Measurements from ENCODE around the gene VWA3B. TPM values are rescaled to one million over a fixed set of nuclear protein-coding genes. Genes with fewer than 3 reads are reported as not detected.
"Not testable (repeated sequence)": the region's sequence is repeated elsewhere in the genome, so short reads cannot be mapped to it uniquely, and the experiment has no call there.

Gene VWA3B
- total RNA-seq, 2 experiments from 2014 or later, result not detected

DNA sequence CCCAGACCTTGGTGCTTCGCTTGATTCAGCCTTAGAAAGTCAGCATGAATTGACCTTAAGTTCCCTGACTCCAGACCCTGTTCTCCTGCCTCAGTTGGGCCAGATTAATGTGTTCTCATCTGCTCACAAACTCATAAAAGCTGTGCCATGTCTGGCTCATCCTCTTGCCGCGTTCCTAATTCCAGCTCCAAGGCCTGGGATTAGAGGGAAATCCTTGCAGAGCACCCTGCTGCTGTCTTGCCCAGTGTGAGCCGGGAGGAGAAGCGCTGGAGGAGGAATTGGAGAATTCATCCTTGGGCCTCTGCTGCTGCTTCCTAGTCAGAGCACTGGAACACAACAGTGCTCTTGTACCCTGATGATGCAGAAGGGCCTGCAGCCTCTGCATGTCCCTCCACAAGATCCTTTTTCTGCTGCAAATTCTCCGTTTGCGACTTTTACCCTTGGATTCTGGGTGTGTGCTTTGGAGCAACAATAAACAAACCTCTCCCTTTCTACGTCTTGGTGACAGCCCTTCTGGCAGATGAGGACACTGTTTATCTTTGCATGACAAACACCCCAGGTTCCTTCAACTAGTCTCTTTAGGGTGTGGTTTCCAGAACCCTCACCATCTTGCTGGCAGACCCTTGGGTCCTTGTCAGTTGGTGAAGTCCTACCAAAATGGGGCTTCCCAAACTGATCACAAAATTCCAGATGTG lies 212.4 kb downstream of the VWA3B start:
- CTCF ChIA-PET, result no interaction called here
- Mint-ChIP-seq H3K27me3 (ENCODE audit: low read depth) (peaks cover 11% of the 10 kb centered on the region), H3K4me3 (no peak overlapping the region), H3K27ac (no peak overlapping the region), H3K9me3 (ENCODE audit: insufficient read depth) (no peaks in the 10 kb centered on the region), H3K4me1 (ENCODE audit: low read depth) (no peaks in the 10 kb centered on the region), H3K36me3 (ENCODE audit: low read depth) (no peaks in the 10 kb centered on the region)
- POLR2A ChIA-PET, result no interaction called here
- ATAC-seq (no peak), DNase-seq (no peak)

DNA sequence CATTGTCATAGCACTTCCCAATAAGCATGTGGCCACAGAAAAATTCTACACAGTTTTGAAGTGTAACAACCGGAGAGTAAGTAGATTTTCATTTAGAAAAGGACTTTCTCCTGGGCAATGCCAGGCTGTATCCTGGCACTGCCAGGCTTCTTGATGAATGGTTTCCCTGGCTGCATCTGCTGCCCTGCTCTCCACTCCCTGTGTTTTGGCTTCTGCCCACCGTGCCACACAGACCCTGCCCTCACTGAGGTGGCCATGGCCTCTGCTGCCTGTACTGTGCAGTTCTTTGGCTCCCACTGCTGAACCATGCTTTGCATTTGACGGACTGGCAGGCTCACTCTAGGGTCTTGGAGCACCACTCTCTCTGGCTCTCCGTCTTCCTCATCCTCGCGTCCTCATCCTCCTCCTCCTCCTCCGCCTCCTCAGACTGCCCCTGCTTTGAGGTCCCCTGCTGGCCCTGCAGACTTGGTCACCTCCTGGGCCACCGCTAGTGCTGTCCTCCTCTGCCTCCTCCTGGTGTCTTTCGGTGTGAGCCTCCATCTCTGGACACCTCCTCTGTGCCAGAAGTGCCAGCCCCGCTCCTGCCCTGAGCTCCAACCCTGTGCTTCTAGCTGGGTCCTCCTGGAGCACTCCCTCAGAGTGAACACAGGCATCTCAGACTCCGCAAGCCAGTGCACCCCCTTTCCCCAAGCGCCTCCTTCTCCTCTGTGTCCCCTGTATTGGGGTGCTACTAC lies 213.3 kb downstream of the VWA3B start:
- Mint-ChIP-seq H3K27me3 (ENCODE audit: low read depth) (peaks cover 11% of the 10 kb centered on the region), H3K27ac (no peak overlapping the region), H3K9me3 (ENCODE audit: insufficient read depth) (no peaks in the 10 kb centered on the region), H3K4me1 (ENCODE audit: low read depth) (no peaks in the 10 kb centered on the region), H3K4me3 (no peak overlapping the region), H3K36me3 (ENCODE audit: low read depth) (no peaks in the 10 kb centered on the region)
- ChIA-PET CTCF (no interaction called here), POLR2A (no interaction called here)
- ATAC-seq (no peak), DNase-seq (no peak)

DNA sequence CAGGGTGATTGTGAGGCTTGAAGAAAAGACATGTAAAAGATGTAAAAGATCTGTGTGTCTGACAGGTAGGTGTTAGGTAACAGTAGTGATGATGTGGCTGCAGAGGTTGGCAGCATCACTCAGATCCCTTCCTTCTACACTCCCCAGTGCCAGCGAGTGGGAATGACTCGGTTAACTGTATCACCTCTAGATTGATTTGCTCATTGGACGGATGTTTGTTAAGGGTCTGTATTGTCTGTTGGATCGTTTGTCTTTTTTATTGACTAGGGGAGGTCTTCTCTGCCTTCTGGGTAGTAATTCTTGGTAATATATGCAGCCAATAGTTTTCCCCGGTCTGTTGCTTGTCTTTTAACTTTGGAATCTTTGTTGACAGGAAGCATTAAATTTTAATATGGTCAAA lies 214.5 kb downstream of the VWA3B start:
- H3K27ac Mint-ChIP-seq, result no peak overlapping the region

DNA sequence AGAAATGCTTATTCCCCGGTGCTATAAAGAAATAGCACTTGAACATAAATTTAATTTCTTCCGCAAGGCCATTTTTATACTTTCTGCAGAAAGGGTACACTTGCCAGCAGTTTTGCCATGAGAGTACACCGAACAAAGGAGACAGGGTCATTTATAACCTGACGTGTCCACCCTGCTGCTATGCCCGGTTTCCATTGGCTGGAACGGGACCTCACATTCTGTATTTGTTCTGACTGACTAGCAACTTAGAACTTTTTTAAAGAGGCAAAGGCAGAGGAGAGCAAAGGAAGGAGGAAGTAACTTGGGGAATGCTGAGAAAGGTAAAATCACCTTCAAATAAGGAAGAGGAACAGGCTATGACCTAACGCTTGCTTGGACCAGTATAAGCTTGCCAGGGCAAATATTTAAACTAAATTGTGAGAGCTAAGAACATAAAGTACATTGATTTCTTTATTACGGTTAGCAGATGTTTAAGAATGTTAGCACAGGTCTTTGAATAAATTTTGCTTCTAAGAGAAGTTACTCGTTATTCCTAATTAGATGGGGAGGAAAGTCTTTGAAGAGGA lies 220.2 kb downstream of the VWA3B start:
- H3K36me3 Mint-ChIP-seq (ENCODE audit: low read depth); DNase-seq; CTCF ChIA-PET; H3K4me1 Mint-ChIP-seq (ENCODE audit: low read depth); POLR2A ChIA-PET; ATAC-seq; H3K27ac Mint-ChIP-seq; H3K4me3 Mint-ChIP-seq; H3K9me3 Mint-ChIP-seq (ENCODE audit: insufficient read depth): not testable (repeated sequence)
- peaks cover 12% of the 10 kb centered on the region for H3K27me3 Mint-ChIP-seq (ENCODE audit: low read depth)

More for the DNA sequence above, 214.5 kb downstream of the VWA3B start:
- H3K36me3 Mint-ChIP-seq (ENCODE audit: low read depth), result no peaks in the 10 kb centered on the region
- H3K9me3 Mint-ChIP-seq (ENCODE audit: insufficient read depth), result no peaks in the 10 kb centered on the region
- H3K4me3 Mint-ChIP-seq, result no peak overlapping the region
- ChIA-PET CTCF (no interaction called here), POLR2A (no interaction called here)
- ATAC-seq (no peak), DNase-seq (no peak)
- H3K27me3 Mint-ChIP-seq (ENCODE audit: low read depth), result peaks cover 16% of the 10 kb centered on the region
- no peaks in the 10 kb centered on the region for H3K4me1 Mint-ChIP-seq (ENCODE audit: low read depth)

DNA sequence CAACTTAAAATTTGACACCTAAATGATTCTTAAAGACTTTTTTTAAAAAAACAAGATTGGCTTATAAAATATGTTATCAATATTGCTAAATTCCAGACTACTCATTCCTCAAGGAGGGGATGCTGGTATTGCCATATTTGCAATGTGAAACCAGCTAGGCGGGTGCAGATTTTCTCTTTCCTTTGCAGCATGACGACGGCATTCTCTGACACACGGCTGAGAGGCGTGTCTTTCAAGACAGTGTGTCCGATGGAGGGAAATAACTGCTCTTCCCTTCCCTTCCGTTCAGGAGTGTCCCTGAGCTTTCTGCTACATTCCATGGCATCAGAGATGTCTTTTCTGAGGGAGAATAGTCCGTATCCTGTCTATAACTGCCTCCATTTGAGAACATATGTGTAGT lies 221.1 kb downstream of the VWA3B start:
- Mint-ChIP-seq H3K27me3 (ENCODE audit: low read depth) (peaks cover 11% of the 10 kb centered on the region), H3K27ac (no peak overlapping the region), H3K4me3 (no peak overlapping the region), H3K36me3 (ENCODE audit: low read depth) (no peaks in the 10 kb centered on the region), H3K4me1 (ENCODE audit: low read depth) (no peaks in the 10 kb centered on the region), H3K9me3 (ENCODE audit: insufficient read depth) (no peaks in the 10 kb centered on the region)
- no peak for ATAC-seq
- ChIA-PET CTCF (no interaction called here), POLR2A (no interaction called here)
- no peak for DNase-seq

DNA sequence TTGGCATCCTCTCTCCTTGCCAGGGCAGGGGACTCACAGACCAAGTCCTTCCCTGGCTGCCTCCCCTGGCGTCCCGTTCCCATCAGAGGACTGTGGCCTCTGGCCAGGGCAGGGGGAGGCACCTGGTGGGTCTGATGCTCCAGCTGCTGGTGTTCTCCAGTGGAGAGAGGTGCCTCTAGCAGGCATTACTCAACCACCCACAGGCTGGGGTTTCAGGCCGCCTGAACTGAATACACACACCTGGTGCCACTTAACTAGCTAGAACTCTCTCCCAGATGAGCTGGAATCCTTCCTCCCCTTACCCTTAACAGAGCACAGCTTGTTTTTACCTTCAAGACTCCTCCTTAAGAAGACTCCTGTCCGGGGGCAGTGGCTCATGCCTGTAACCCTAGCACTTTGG lies 221.6 kb downstream of the VWA3B start:
- Mint-ChIP-seq H3K36me3 (ENCODE audit: low read depth) (no peaks in the 10 kb centered on the region), H3K4me1 (ENCODE audit: low read depth) (no peaks in the 10 kb centered on the region), H3K27me3 (ENCODE audit: low read depth) (peaks cover 15% of the 10 kb centered on the region), H3K27ac (no peak overlapping the region), H3K4me3 (no peak overlapping the region), H3K9me3 (ENCODE audit: insufficient read depth) (no peaks in the 10 kb centered on the region)
- POLR2A ChIA-PET, result no interaction called here
- CTCF ChIA-PET, result no interaction called here
- no peak for DNase-seq
- no peak for ATAC-seq

DNA sequence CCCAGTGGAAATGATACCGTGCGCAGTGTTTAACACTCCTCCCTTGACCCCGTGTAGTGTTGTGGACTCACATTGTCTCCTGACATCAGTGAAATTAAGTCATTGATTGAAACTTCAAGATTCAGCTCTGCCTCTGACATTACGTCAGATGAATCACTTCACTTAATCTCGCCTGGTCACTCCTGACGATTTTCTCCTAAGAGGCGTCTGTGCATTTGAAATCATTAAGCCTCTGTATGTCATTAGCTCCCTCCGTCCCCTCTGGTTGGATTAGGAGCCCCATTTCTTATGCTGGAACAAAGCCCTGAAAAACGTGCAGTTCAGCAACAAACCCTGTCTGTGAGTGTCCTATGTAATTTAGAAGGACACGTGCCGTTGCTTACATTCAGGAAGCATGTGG lies 222.6 kb downstream of the VWA3B start:
- DNase-seq, result no peak
- POLR2A ChIA-PET, result no interaction called here
- Mint-ChIP-seq H3K36me3 (ENCODE audit: low read depth) (no peaks in the 10 kb centered on the region), H3K4me3 (no peak overlapping the region), H3K27me3 (ENCODE audit: low read depth) (peaks cover 21% of the 10 kb centered on the region), H3K27ac (no peak overlapping the region), H3K9me3 (ENCODE audit: insufficient read depth) (no peaks in the 10 kb centered on the region), H3K4me1 (ENCODE audit: low read depth) (no peaks in the 10 kb centered on the region)
- ATAC-seq, result no peak
- CTCF ChIA-PET, result no interaction called here

DNA sequence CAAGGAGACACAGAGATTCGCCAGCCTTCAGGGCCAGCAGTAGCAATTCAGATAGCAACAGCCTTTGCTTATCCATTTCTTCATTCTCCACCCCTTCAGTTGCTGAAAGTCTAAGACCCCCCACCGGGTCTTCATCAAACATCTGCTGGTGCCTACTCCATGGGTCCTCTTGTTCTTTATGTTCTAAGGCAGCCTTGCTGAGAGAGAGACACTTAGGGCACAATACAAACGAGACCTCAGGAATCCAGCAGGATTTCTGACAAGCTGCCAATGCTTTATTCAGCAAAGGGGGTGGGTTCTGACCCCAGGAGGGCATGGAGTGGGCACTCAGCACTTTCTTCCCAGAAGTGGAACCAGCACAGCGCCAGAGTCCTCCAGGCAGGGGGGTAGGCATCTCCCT lies 223.0 kb downstream of the VWA3B start:
- Mint-ChIP-seq H3K27me3 (ENCODE audit: low read depth) (peaks cover 21% of the 10 kb centered on the region), H3K4me1 (ENCODE audit: low read depth) (no peaks in the 10 kb centered on the region)
- DNase-seq, result no peak

DNA sequence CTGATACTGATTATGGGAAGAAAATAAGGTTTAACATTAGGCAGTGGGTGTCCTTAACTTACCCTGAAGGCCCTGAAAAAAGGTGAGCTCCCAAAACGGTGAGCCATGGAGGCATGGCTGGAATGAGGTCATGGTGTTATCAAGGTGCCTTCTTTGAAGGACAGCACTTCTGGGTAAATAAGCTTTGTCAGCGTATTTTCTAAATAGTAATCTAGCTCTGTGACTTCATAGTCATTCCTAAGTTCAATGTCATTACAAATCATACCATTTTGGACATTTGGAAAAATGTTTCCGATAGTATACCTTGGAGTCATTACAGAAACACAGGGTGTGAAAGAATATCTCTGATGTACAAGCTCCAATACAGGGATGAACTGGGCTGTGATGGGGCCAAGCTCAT lies 224.1 kb downstream of the VWA3B start:
- peaks cover 15% of the 10 kb centered on the region for H3K27me3 Mint-ChIP-seq (ENCODE audit: low read depth)
- H3K36me3 Mint-ChIP-seq (ENCODE audit: low read depth), result no peaks in the 10 kb centered on the region
- no peaks in the 10 kb centered on the region for H3K4me1 Mint-ChIP-seq (ENCODE audit: low read depth)
- ATAC-seq, result no peak
- CTCF ChIA-PET, result no interaction called here
- POLR2A ChIA-PET, result no interaction called here
- H3K27ac Mint-ChIP-seq, result no peak overlapping the region
- no peak overlapping the region for H3K4me3 Mint-ChIP-seq
- H3K9me3 Mint-ChIP-seq (ENCODE audit: insufficient read depth), result no peaks in the 10 kb centered on the region
- no peak for DNase-seq

More for the DNA sequence above, 223.0 kb downstream of the VWA3B start:
- POLR2A ChIA-PET, result no interaction called here
- no peak for ATAC-seq
- Mint-ChIP-seq H3K27ac (no peak overlapping the region), H3K9me3 (ENCODE audit: insufficient read depth) (no peaks in the 10 kb centered on the region), H3K36me3 (ENCODE audit: low read depth) (no peaks in the 10 kb centered on the region), H3K4me3 (no peak overlapping the region)
- CTCF ChIA-PET, result no interaction called here

DNA sequence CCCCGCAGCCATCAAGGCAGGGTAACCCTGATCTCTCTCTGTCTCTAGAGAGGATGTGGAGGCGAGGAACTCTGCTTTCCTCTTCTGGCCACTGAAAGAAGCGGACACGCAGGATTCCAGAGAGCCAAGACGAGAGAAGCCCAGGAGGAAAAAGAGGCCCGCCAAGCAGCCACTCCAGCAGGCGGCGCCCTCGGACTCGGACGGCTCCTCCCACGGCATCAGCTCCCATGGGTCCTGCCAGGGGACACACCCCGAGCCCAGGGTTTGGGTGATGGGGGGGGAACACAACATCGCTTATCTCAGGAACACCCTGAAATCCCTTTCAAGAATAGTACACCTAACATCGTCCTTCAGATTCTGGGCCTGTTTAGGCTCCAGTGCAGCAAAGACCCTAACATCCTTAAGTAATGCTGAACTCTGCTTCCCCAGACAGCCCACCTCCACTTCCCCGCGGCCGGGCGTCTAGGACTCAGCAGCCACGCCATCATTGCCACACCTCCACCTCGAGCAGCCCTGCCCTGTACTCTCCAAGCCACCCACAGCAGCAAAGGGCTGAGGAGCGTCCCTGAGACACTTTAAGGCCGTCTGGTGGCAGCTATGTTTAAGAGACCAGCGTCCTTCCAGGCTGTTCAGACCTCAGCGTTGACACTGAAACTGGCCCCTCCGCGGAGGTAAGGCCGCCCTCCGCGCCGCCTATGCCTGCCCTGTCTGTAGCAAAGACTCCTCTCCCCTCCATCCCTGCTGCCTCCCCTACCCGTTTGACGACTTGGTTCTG lies 225.0 kb downstream of the VWA3B start:
- ATAC-seq (no peak), DNase-seq (no peak)
- peaks cover 15% of the 10 kb centered on the region for H3K27me3 Mint-ChIP-seq (ENCODE audit: low read depth)
- H3K4me3 Mint-ChIP-seq, result no peak overlapping the region
- H3K27ac Mint-ChIP-seq, result no peak overlapping the region
- no peaks in the 10 kb centered on the region for H3K9me3 Mint-ChIP-seq (ENCODE audit: insufficient read depth)
- no peaks in the 10 kb centered on the region for H3K36me3 Mint-ChIP-seq (ENCODE audit: low read depth)
- ChIA-PET POLR2A (no interaction called here), CTCF (no interaction called here)
- no peaks in the 10 kb centered on the region for H3K4me1 Mint-ChIP-seq (ENCODE audit: low read depth)

DNA sequence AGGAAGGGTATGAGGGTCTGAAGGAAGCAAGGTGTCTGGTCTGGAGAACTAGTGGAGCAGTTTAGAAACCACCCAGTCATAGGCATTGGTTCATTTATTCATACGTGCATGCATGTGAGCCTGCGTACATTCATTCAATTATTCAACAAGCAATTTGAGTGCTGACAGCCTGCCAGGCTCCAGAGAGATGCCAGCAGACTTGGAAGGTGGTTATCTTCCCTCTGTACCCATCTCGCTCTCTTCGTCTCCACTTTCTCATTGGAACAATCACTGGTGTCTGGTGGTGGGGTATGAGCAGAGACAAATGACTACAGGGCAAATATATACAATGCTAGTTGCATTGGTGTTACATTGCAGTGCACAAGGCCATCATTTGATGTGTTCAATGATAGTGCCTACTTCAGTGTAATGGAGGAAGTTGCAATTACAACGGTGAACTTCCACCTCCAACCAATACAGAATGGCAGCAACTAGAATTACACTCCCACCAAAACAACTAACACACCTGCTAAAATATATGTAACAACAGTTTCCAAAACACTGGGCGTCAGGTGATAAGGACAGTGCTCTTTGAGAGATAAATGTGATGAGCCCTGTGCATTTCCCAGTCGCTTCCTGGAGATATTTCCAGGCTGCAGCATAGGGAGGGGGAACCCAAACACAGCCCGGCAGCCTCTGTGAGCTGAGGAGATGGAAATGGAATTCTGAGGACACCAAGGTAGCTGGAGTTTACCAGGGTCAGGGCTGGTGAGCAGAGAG lies 226.7 kb downstream of the VWA3B start:
- POLR2A ChIA-PET, result no interaction called here
- Mint-ChIP-seq H3K27ac (no peak overlapping the region), H3K4me3 (no peak overlapping the region), H3K9me3 (ENCODE audit: insufficient read depth) (no peaks in the 10 kb centered on the region), H3K36me3 (ENCODE audit: low read depth) (no peaks in the 10 kb centered on the region), H3K4me1 (ENCODE audit: low read depth) (no peaks in the 10 kb centered on the region), H3K27me3 (ENCODE audit: low read depth) (peaks cover 12% of the 10 kb centered on the region)
- ATAC-seq, result no peak
- CTCF ChIA-PET, result interaction anchor here (0.6 kb wide), 1 partner anchor 296 kb away, joined by 3 read pairs; no protein-coding TSS in a partner anchor
- DNase-seq, result no peak
